Measurements from ENCODE around the gene DAPK2. TPM values are rescaled to one million over a fixed set of nuclear protein-coding genes. Genes with fewer than 3 reads are reported as not detected.

The DAPK2 gene
- total and polyA plus RNA-seq, 2 of the 13 experiments (the other 11 are each of a cell fraction or from before 2014, with no cell fraction given) = 0.33 to 0.63 TPM

GRCh38 chr15:64092075-64092820, 46.0 kb upstream of the DAPK2 start (continued):
- TF ChIP-seq, protein P1, sequence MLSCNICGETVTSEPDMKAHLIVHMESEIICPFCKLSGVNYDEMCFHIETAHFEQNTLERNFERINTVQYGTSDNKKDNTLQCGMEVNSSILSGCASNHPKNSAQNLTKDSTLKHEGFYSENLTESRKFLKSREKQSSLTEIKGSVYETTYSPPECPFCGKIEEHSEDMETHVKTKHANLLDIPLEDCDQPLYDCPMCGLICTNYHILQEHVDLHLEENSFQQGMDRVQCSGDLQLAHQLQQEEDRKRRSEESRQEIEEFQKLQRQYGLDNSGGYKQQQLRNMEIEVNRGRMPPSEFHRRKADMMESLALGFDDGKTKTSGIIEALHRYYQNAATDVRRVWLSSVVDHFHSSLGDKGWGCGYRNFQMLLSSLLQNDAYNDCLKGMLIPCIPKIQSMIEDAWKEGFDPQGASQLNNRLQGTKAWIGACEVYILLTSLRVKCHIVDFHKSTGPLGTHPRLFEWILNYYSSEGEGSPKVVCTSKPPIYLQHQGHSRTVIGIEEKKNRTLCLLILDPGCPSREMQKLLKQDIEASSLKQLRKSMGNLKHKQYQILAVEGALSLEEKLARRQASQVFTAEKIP (CRISPR knock-in tag; IDR thresholded peaks at IDR 0.05; ENCODE audit: borderline replicate concordance) = no peak
- TF ChIP-seq NR2F1 (CRISPR knock-in tag; IDR thresholded peaks at IDR 0.05) (no peak), AGO1 (IDR thresholded peaks at IDR 0.05; ENCODE audit: low read depth, low read length, poor library complexity, severe bottlenecking) (no peak), ZSCAN12 (CRISPR knock-in tag; IDR thresholded peaks at IDR 0.05) (no peak), ELF1 (CRISPR knock-in tag; IDR thresholded peaks at IDR 0.05) (no peak), SMC3 (IDR thresholded peaks at IDR 0.05; ENCODE audit: low read length) (peak; percentile 34; the same call in 1 of the 2 replicates), BCL6 (CRISPR knock-in tag; IDR thresholded peaks at IDR 0.05) (no peak), ZFP36L2 (CRISPR knock-in tag; IDR thresholded peaks at IDR 0.05) (no peak), GTF3A (CRISPR knock-in tag; conservative IDR thresholded peaks at IDR 0.05) (no peak)
- TF ChIP-seq, protein P2, sequence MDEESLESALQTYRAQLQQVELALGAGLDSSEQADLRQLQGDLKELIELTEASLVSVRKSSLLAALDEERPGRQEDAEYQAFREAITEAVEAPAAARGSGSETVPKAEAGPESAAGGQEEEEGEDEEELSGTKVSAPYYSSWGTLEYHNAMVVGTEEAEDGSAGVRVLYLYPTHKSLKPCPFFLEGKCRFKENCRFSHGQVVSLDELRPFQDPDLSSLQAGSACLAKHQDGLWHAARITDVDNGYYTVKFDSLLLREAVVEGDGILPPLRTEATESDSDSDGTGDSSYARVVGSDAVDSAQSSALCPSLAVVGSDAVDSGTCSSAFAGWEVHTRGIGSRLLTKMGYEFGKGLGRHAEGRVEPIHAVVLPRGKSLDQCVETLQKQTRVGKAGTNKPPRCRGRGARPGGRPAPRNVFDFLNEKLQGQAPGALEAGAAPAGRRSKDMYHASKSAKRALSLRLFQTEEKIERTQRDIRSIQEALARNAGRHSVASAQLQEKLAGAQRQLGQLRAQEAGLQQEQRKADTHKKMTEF (CRISPR knock-in tag; IDR thresholded peaks at IDR 0.05) = peak; percentile 17; the same call in 1 of the 2 replicates
- TF ChIP-seq, protein P3, sequence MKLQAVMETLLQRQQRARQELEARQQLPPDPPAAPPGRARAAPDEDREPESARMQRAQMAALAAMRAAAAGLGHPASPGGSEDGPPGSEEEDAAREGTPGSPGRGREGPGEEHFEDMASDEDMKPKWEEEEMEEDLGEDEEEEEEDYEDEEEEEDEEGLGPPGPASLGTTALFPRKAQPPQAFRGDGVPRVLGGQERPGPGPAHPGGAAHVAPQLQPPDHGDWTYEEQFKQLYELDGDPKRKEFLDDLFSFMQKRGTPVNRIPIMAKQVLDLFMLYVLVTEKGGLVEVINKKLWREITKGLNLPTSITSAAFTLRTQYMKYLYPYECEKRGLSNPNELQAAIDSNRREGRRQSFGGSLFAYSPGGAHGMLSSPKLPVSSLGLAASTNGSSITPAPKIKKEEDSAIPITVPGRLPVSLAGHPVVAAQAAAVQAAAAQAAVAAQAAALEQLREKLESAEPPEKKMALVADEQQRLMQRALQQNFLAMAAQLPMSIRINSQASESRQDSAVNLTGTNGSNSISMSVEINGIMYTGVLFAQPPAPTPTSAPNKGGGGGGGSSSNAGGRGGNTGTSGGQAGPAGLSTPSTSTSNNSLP (IDR thresholded peaks at IDR 0.05; ENCODE audit: low read depth, low read length) = no peak
- TF ChIP-seq, protein P4, sequence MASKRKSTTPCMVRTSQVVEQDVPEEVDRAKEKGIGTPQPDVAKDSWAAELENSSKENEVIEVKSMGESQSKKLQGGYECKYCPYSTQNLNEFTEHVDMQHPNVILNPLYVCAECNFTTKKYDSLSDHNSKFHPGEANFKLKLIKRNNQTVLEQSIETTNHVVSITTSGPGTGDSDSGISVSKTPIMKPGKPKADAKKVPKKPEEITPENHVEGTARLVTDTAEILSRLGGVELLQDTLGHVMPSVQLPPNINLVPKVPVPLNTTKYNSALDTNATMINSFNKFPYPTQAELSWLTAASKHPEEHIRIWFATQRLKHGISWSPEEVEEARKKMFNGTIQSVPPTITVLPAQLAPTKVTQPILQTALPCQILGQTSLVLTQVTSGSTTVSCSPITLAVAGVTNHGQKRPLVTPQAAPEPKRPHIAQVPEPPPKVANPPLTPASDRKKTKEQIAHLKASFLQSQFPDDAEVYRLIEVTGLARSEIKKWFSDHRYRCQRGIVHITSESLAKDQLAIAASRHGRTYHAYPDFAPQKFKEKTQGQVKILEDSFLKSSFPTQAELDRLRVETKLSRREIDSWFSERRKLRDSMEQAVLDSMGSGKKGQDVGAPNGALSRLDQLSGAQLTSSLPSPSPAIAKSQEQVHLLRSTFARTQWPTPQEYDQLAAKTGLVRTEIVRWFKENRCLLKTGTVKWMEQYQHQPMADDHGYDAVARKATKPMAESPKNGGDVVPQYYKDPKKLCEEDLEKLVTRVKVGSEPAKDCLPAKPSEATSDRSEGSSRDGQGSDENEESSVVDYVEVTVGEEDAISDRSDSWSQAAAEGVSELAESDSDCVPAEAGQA (IDR thresholded peaks at IDR 0.05; ENCODE audit: low read depth) = no peak
- TF ChIP-seq, protein P4 (CRISPR knock-in tag; IDR thresholded peaks at IDR 0.05; ENCODE audit: borderline replicate concordance) = no peak
- TF ChIP-seq, protein P5, sequence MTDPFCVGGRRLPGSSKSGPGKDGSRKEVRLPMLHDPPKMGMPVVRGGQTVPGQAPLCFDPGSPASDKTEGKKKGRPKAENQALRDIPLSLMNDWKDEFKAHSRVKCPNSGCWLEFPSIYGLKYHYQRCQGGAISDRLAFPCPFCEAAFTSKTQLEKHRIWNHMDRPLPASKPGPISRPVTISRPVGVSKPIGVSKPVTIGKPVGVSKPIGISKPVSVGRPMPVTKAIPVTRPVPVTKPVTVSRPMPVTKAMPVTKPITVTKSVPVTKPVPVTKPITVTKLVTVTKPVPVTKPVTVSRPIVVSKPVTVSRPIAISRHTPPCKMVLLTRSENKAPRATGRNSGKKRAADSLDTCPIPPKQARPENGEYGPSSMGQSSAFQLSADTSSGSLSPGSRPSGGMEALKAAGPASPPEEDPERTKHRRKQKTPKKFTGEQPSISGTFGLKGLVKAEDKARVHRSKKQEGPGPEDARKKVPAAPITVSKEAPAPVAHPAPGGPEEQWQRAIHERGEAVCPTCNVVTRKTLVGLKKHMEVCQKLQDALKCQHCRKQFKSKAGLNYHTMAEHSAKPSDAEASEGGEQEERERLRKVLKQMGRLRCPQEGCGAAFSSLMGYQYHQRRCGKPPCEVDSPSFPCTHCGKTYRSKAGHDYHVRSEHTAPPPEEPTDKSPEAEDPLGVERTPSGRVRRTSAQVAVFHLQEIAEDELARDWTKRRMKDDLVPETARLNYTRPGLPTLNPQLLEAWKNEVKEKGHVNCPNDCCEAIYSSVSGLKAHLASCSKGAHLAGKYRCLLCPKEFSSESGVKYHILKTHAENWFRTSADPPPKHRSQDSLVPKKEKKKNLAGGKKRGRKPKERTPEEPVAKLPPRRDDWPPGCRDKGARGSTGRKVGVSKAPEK (CRISPR knock-in tag; IDR thresholded peaks at IDR 0.05; ENCODE audit: borderline replicate concordance) = no peak

Data from HepG2 (cell line).